Measurements from ENCODE around the gene CFAP161. TPM values are rescaled to one million over a fixed set of nuclear protein-coding genes. Genes with fewer than 3 reads are reported as not detected.

CFAP161 gene, protein sequence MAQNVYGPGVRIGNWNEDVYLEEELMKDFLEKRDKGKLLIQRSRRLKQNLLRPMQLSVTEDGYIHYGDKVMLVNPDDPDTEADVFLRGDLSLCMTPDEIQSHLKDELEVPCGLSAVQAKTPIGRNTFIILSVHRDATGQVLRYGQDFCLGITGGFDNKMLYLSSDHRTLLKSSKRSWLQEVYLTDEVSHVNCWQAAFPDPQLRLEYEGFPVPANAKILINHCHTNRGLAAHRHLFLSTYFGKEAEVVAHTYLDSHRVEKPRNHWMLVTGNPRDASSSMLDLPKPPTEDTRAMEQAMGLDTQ
- 1.2 TPM in 1 of 2 replicates, not detected in the other for total RNA-seq (2014; rRNA removed)
- polyA plus RNA-seq (2012), result 0.18 TPM

DNA sequence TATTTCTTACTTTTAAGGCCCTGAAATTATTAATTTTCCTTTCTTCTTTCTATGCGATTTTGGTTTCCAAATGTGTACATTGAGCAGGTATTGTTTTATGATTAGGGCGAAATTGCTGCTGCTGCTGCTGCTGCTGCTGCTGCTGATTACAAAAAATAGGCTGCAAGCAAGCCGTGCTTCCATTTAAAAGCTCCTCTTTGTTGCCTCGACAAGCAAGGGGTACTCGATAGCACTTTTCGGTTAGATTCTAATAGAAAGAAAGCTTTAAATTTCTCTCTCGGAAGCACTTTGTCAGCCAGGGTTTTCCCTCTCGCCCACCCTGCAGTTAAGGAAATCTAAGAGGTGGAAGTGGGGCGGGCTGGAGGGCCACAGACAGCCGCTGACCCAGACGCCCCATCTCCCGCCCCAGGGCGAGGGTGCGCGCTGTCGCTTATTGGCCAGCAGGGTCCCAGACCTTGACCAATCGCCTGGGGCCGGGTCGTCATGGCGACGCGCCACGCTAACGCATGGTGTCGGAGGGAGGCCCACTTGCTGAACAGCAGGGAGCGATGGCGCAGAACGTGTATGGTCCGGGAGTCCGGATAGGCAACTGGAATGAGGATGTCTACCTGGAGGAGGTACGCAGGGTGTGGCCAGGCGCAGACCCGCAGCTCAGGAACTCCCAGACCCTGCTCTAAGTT, at the start of gene CFAP161:
CFAP161 (plus strand) TSS at position 489 of the 680 bp plus-strand sequence; CDS start at position 549, 60 bp downstream.
- peak; percentile 60 for DNase-seq (ENCODE audit: low read depth)

DNA sequence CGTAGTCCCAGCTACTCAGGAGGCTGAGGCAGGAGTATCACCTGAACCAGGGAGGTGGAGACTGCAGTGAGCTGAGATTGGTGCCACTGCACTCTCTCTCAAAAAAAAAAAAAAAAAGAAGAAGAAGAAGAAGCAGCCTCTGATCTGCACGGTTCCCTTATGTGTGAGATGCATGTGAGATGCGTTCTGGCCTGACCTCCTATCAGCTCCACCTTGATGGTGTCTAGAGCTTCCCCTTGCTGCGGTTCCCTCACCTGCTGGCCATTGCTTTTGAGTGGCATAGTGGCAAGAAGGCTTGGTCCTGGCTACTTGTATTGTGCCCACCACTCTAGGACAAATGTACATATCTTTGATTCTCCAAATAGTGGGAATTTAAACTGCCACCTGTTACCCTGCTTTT, 49.4 kb upstream of the CFAP161 start:
- DNase-seq (ENCODE audit: low read depth), result no peak

DNA sequence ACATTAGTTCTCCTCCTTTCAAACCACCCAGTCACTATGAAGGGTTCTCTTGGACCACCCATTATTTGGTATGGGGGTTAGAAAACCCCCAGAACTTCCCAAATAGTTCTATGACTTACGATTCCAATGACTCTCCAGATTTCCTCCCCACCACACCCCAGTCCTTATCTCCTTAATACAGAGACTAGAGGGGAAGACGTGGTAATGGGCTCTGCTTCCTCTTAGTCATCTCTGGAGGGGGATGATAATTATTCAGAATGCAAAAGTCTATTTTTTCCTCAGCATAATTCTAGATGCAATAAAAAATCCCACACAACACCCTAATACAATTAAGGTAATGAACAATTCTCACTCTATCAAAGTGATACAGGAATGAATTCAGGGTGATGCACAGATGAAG, 48.9 kb upstream of the CFAP161 start:
- no peak for DNase-seq (ENCODE audit: low read depth)

DNA sequence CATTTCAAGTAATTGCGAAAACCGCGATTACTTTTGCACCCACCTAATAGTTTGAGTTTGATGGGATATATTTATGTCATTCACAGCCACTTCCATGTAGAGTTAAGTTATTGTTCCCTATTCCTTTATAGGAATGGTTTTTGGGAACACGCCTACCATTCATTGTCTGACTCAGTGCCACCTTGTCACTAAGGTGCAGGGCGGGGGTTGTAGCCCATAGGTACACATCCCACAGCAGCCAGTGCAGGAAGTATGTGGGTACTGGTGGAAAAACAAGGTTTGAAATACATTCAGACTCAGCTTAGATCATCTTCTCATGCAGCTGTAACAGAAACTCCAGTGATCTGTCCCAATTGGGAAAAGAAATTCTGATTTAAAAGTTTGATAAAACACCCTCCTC, 48.2 kb upstream of the CFAP161 start:
- no peak for DNase-seq (ENCODE audit: low read depth)

DNA sequence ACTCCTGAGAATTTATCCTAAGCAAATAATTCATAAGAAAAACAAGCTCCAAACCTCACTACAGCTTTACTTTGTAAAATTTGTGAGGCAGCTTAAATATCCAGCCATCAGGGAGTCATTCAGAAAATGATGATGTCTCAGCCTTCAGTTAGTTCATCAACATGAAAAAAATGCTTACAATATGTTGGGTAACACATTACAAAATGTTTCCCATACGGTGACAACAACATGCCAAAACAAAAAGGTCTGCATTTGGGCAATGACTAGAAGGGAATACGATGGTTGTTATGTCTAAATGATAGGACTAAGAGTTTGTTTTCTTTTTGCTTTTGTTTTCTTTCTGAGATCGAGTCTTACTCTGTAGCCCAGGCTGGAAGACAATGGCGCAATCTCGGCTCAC, 47.0 kb upstream of the CFAP161 start:
- DNase-seq (ENCODE audit: low read depth), result peak; percentile 6

DNA sequence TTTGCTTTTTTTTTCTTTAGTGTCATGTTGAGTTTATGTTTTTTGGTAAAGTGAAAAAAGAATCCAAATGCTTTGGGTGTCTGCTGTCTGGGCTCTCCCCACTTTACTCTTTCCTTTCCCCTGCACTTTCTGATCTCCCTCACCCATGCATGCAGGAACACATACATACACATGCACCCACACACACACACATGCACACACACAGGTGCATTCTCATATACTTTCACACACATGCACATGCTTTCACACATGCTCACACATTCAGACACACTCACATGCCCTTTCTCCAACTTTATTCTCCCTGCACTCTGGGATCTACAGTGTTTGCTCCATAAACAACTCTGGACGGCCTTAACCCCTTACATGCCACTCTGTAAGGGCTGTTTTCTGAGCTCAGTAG, 46.4 kb upstream of the CFAP161 start:
- no peak for DNase-seq (ENCODE audit: low read depth)

DNA sequence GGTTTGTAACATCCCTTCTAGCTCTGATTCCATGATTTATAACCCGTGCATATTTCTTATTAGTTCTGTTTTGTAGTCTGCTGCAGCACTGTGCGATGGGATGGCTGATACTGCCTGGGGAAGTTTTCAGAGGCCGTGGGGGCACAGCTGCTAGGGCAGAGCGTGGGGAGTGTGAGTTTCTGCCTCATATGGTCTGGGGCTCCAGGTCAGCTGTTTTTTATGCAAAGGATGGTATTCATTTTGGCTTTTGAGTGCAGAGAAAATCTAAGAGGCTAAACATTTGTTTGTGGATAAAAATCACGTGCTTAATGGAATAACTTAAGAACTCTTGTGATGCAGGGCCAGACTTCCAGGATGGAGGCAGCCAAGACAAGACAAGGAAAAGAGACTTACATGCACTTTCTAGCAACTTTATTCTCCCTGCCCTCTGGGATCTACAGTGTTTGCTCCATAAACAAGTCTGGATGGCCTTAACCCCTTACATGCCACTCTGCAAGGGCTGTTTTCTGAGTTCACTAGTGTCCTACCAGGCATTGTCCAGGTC, 45.5 kb upstream of the CFAP161 start:
- DNase-seq (ENCODE audit: low read depth), result no peak

DNA sequence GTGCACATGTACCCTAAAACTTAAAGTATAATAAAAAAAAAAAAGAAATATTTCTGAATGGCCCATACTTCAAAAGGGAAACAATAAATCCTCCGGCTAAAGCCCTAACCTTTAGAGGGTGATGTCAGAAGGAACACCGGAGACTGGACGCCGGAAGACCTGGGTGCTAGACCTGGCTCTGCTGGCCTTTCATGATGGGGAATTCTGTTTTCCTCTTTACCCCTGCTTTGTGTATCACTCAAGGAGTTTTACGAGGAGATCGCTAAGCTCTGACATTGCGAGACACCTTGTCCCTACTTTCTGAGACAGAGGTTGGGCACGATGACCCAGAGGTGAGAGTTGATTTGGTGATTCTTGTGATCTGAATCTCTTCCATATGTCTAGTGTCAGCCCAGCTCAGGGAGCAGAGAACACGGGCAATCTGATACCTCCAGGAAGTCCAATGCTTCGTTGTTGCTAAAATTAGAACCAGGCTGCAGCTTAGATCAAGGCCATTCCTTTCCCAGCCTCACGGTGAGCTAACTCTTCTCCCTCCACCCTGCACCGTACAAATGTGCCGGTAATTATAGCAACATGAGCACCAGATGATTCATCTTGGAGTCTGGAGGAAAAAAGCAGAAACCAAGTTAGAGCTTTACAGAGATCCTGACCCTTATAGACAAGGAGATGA, 42.0 kb upstream of the CFAP161 start:
- peak; percentile 94 for DNase-seq (ENCODE audit: low read depth)

DNA sequence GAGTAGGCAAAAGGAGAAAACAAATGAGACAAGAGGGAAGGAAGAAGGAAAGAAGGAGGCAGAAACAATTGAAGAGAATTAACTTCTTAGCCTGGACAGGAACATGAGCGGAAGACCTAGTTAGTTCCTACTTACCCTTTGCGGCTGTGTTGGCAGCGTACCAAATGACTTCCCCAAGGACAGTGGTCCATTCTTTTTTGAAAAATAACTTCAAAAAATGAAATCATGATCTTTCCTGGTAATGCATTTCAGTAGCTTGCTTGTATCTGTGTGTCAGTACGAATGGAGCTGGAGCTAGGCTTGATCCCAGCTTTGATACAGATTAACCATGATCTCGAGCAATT, 41.5 kb upstream of the CFAP161 start:
- DNase-seq (ENCODE audit: low read depth), result no peak

DNA sequence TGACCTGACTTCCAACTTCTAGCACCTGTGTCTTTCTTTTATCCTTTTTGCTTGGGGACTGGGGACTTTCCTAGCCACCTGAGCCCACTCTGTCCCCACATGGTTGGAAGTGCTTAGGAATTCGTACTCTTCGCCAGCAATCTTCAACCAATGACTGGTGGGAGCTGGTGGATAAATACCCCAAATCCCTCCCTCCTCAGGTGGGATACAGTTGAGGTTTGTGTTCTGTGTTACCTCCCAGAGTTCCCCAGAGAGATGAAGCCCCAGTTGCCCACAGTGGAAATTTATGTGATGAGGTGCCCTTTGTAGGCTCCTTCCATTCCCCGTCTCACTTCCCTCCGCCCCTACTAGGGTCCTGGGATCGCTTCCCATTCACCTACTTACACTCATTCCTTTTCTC, 40.1 kb upstream of the CFAP161 start:
- DNase-seq (ENCODE audit: low read depth), result no peak

DNA sequence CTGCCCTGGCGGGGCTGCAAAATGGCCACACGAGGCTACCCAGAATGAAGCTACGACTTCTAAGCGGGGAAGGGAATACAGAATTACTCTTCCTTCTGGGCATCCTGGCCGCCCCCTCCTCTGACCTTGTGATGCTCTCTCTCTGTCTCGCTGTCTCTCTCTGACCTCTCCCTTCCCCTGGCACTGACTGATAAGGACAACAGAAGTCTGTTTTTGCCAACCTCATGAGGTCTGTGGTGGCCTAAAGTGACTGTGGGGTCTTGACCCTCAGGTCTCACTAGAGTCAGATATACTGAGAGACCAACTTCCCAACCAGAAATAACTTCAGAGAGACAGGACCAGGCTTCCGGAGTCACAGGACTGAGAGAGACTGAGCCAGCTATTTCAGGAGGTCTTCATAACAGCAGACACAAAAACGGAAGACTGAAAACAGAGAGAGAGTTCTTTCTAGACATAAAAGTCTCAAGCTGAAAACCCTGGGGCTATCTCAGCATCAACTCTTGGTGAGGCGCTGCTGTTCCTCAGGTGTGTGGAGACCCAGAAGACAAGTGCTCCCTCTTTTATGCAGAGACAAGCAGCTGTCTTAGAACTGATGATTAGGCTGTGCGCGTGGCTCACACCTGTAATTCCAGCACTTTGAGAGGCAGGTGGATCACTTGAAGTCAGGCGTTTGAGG, 38.2 kb upstream of the CFAP161 start:
- no peak for DNase-seq (ENCODE audit: low read depth)

DNA sequence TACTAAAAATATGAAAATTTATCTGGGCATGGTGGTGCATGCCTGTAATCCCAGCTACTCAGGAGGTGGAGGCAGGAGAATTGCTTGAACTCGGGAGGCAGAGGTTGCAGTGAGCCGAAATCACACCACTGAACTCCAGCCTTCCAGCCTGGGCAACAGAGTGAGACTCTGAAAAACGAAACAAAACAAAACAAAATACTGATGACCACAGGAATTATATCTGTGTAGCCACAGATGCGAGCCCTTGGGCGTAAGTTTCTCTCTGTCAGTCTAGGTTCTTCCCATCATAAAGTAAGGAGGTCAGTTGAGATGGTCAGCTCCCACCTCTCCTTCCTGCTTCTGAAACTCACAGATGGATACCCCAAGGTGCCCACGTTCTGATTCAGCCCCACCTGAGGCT, 37.7 kb upstream of the CFAP161 start:
- DNase-seq (ENCODE audit: low read depth), result no peak

DNA sequence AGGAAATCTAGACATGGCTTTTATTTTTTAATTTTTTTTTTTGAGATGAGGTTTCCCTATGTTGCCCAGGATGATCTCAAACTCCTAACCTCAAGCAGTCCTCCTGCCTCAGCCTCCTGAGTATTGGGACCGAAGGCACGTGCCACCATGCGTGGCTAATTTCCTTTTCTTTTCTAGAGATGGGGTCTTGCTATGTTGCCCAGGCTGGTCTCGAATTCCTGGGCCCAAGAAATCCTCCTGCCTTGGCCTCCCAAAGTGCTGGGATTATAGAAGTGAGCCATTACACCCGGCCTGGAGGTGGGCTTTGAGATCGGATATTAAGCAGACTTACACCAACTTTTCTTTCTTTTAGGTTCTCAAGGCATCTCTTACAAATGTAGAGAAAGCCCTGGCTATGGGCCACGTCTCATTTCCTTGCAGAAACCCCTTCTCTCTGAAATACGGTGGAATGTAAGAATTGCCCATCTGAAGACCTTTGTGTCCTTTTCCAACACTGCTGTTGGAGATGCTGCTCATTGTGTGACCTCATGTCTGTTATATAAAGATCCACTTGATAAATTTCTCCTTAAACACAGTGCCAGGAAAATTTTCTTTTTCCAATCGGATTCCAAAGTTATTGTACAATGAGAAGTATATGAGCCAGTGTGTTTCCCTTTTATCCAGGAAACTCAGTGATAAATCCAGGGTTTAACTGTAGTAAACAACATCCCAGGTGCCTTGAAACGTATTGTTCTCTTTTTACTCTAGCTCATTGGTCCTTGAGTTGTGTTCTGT, 36.8 kb upstream of the CFAP161 start:
- DNase-seq (ENCODE audit: low read depth), result no peak

DNA sequence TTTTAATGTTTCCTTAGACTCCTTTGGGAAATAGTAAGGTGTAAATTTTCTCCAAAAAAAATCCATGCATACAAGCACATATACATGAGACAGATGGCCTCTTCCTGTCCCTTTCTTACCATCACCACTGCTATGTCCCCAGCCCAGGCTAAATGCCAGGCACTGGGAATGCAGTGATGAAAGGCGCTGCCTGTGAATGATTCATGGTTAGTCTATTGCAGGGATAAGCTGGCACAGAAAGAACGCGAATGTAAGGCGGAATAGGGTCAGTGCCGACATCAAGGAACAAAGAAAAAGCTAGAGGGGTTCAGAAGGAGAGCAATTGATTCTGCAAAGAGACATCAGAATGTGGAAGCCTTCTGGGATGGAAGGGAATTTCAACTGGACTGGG, 36.2 kb upstream of the CFAP161 start:
- DNase-seq (ENCODE audit: low read depth), result no peak

DNA sequence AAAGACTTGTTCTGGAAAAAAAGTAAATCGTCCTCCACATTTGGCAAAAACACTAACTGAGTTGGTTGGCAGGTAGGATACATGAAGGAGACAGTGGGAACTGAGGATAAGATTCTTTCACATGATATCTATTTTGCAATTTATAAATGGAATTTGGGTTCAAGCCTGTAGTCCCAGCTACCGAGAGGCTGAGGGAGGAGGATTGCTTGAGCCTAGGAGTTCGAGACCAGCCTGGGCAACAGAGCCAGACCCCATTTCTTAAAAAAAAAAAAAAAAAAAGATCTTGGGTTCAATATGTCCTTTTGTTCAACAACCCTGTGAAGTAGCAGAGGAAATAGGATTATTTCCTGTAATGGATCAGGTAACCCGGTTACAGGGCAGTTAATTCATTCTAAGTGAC, 35.7 kb upstream of the CFAP161 start:
- no peak for DNase-seq (ENCODE audit: low read depth)

DNA sequence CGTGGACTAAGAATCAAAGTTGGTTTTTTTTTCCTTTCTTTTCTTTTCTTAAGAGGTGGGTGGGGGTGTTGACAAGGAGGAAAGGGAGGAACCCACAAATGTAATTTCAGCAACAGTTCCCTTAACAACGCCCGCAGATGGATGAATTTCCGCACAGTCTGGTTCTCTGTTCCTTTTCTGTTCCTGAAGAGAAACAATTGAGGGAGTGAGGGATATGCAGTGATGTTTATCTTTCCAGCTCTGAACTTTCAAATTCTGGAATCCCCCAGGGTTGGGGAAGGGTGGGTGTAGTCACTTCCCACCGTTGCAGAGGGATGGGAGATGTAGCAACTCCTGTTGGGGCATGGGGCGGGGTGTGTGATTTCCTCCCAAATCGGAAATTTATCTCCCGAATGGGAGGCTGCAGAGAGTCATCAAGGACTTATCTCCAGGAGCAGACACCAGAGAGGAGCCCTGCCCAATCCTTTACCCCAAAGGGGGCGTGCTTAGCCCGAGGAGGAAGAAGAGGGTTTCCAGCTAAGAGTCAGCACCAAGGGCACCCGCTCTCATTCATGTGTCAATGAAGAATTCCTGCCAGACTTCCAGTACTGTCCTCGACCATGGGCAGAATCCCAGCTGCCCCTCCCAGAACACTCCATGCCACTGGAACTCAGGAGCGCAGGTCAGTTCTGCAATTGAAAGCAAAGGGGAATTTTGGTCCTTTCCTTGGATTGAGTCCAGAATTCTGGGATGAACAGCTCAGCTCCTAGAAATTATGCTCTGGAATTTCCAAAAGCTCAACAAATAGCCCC, 35.0 kb upstream of the CFAP161 start:
- DNase-seq (ENCODE audit: low read depth), result no peak

DNA sequence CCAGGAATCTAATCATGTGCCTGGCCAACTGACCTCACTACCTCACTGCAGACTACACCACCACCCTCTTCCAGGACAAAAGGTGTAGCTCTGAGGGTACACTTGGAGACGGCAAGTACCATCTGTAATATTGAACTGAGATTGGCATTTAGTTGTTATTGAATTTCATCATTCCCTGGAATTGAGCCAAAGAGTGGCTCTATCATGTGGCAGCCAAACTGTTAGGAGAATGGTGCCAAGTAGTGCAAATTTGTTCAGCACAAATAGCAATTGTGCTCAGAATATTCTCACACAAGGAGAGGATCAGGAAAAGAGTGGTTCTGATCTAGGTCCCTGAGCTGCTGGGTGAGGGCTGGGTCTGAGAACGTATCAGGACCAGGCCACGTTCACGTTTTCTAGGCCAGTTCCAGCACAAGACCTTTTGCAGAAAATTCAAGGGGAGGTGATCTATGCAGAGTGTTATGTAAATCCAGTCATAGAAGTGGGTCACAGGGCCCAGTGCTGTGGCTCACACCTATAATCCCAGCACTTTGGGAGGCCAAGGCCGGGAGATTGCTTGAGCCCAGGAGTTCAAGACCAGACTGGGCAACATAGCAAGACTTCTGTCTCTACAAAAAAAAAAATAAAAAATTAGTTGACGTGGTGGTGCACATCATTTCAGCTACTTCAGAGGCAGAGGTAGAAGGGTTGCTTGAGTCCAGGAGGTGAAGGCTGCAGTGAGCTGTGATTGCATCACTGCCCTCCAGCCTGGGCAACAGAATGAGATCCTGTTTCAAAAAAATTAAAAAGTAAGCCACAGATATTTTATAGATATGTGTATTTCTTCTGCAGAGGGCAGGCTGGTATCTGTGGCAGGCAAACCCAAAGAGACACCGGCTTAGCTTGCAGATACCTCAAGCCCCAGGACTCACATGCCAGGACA, 31.9 kb upstream of the CFAP161 start:
- no peak for DNase-seq (ENCODE audit: low read depth)

DNA sequence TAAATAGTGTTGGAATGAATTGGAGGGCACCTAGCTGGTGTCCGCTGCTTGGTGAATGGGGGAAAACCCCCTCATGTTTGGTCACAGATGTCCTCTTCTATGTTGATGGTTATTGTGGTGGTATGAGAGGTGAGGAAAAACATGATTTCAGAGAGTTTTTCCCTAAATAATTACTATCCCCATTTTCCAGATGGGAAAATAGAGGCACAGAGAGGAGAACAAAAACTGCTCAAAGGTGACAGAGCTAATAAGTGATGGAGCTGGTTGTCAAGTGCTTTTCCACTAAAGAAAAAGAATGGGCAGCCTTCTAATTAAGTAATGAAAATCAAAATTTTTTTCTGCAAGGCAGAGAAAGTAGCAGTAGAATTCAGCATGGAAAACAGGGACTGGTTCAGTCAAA, 30.2 kb upstream of the CFAP161 start:
- no peak for DNase-seq (ENCODE audit: low read depth)

DNA sequence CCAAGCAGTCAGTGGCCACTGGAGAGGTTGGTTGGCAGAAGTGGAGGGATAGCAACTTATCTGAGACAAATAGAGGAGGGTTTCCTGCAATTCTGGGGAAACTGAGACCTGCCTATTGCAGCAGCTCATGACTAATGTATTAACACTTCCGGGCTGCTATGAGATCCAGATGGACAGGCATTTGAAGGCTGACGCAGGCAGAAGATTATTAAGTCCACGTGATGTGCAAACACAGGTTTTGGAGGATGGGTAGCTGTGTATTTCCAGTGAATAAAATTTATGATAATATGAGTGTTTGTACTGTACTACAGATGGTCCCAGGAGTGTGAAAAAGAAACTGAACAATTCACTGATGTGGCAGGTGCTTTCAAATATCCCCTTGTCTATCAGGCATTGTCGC, 28.5 kb upstream of the CFAP161 start:
- DNase-seq (ENCODE audit: low read depth), result no peak

Data from LHCN-M2 (cell line).